ENCODE data around the gene THSD7A. TPM values are rescaled to one million over a fixed set of nuclear protein-coding genes. Genes with fewer than 3 reads are reported as not detected.

Gene THSD7A
- total RNA-seq, 1 donor from 2014 or later = 3.5 TPM

GRCh38 chr7:11865671-11866070 is 33.7 kb upstream of the THSD7A start:
- H3K9me3 ChIP-seq (ENCODE audit: insufficient read depth, low read depth, low read length) = peaks cover 4% of the 10 kb centered on the region

DNA sequence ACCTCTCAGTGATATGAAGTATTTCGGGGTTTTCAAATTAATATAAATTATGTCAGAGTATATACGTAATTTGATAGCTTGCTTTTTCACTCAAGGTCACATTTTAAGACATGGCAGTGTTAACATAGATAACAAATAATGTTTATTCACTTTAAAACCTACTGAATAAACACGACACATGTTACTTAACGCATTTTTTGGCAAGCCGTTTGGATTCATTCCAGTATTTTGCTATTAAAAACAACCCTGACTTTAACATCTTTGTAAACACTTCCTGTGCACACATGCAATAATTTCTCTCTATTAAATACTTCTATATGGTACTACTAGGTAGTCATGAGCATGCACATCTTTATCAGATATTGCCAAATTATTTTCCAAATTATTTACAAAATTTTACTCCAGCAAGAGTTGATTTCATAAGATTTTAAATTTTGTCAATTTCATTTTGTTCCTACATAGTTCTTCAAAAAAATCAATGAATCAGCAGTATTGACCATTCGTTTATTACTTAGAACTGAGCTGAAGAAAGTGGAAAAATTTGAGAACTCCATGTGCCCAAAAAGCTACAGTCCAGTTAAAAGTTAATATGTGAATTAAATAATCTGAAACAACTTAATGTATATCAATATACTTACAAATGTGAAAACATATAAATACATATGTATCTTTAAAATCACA is 26.8 kb upstream of the THSD7A start:
- FAIRE-seq = no peak
- Histone ChIP-seq H3K27me3 (ENCODE audit: insufficient read depth, low read length) (no peaks in the 10 kb centered on the region), H3K9ac (ENCODE audit: low read length) (no peak overlapping the region), H3K27ac (ENCODE audit: low read depth, low read length) (no peak overlapping the region), H3K4me2 (ENCODE audit: low read length) (no peak overlapping the region), H2AFZ (ENCODE audit: low read depth, low read length) (no peak overlapping the region), H3K79me2 (ENCODE audit: insufficient read depth, low read length) (no peaks in the 10 kb centered on the region), H3K4me3 (ENCODE audit: insufficient read depth, low read depth, low read length) (no peak overlapping the region), H3K9me3 (ENCODE audit: insufficient read depth, low read depth, low read length) (no peaks in the 10 kb centered on the region), H4K20me1 (ENCODE audit: insufficient read depth, low read length) (no peaks in the 10 kb centered on the region), H3K4me1 (ENCODE audit: insufficient read depth, low read length) (no peaks in the 10 kb centered on the region), H3K36me3 (ENCODE audit: insufficient read depth, low read length) (no peaks in the 10 kb centered on the region)
- Mint-ChIP-seq H3K9me3 (ENCODE audit: unreplicated experiment) (peaks cover 2% of the 10 kb centered on the region), H3K36me3 (ENCODE audit: low read depth, unreplicated experiment) (no peaks in the 10 kb centered on the region), H3K27me3 (ENCODE audit: low read depth, unreplicated experiment) (no peaks in the 10 kb centered on the region), H3K4me3 (ENCODE audit: unreplicated experiment) (no peak overlapping the region), H3K27ac (ENCODE audit: unreplicated experiment) (no peak overlapping the region), H3K4me1 (ENCODE audit: low read depth, unreplicated experiment) (no peaks in the 10 kb centered on the region)
- TF ChIP-seq, protein P1, sequence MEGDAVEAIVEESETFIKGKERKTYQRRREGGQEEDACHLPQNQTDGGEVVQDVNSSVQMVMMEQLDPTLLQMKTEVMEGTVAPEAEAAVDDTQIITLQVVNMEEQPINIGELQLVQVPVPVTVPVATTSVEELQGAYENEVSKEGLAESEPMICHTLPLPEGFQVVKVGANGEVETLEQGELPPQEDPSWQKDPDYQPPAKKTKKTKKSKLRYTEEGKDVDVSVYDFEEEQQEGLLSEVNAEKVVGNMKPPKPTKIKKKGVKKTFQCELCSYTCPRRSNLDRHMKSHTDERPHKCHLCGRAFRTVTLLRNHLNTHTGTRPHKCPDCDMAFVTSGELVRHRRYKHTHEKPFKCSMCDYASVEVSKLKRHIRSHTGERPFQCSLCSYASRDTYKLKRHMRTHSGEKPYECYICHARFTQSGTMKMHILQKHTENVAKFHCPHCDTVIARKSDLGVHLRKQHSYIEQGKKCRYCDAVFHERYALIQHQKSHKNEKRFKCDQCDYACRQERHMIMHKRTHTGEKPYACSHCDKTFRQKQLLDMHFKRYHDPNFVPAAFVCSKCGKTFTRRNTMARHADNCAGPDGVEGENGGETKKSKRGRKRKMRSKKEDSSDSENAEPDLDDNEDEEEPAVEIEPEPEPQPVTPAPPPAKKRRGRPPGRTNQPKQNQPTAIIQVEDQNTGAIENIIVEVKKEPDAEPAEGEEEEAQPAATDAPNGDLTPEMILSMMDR (IDR thresholded peaks at IDR 0.05; ENCODE audit: insufficient read depth, low read depth, low read length) = no peak
- TF ChIP-seq EZH2 (IDR thresholded peaks at IDR 0.05; ENCODE audit: insufficient read depth, low read length) = no peak
- no peak for DNase-seq (ENCODE audit: low read depth)

More at GRCh38 chr7:11865671-11866070, 33.7 kb upstream of the THSD7A start:
- Histone ChIP-seq H3K4me2 (ENCODE audit: low read length) (no peak overlapping the region), H3K27me3 (ENCODE audit: insufficient read depth, low read length) (no peaks in the 10 kb centered on the region), H3K4me3 (ENCODE audit: insufficient read depth, low read depth, low read length) (no peak overlapping the region), H2AFZ (ENCODE audit: low read depth, low read length) (no peak overlapping the region), H3K9ac (ENCODE audit: low read length) (no peak overlapping the region), H4K20me1 (ENCODE audit: insufficient read depth, low read length) (no peaks in the 10 kb centered on the region), H3K4me1 (ENCODE audit: insufficient read depth, low read length) (no peaks in the 10 kb centered on the region), H3K79me2 (ENCODE audit: insufficient read depth, low read length) (no peaks in the 10 kb centered on the region), H3K36me3 (ENCODE audit: insufficient read depth, low read length) (no peaks in the 10 kb centered on the region), H3K27ac (ENCODE audit: low read depth, low read length) (no peak overlapping the region)
- no peak overlapping the region for H3K27ac Mint-ChIP-seq (ENCODE audit: unreplicated experiment)
- DNase-seq (ENCODE audit: low read depth) (no peak), FAIRE-seq (no peak)
- no peaks in the 10 kb centered on the region for H3K36me3 Mint-ChIP-seq (ENCODE audit: low read depth, unreplicated experiment)
- no peaks in the 10 kb centered on the region for H3K27me3 Mint-ChIP-seq (ENCODE audit: low read depth, unreplicated experiment)
- no peaks in the 10 kb centered on the region for H3K4me1 Mint-ChIP-seq (ENCODE audit: low read depth, unreplicated experiment)
- no peak for TF ChIP-seq EZH2 (IDR thresholded peaks at IDR 0.05; ENCODE audit: insufficient read depth, low read length)
- TF ChIP-seq, protein P1 (IDR thresholded peaks at IDR 0.05; ENCODE audit: insufficient read depth, low read depth, low read length) = no peak
- no peak overlapping the region for H3K4me3 Mint-ChIP-seq (ENCODE audit: unreplicated experiment)
- peaks cover 18% of the 10 kb centered on the region for H3K9me3 Mint-ChIP-seq (ENCODE audit: unreplicated experiment)

GRCh38 chr7:11858026-11858425 is 26.0 kb upstream of the THSD7A start:
- no peak overlapping the region for H3K4me3 ChIP-seq (ENCODE audit: insufficient read depth, low read depth, low read length)
- peaks cover 2% of the 10 kb centered on the region for H3K9me3 Mint-ChIP-seq (ENCODE audit: unreplicated experiment)
- no peaks in the 10 kb centered on the region for H3K27me3 Mint-ChIP-seq (ENCODE audit: low read depth, unreplicated experiment)
- no peak for FAIRE-seq
- H3K36me3 ChIP-seq (ENCODE audit: insufficient read depth, low read length) = no peaks in the 10 kb centered on the region
- no peaks in the 10 kb centered on the region for H3K36me3 Mint-ChIP-seq (ENCODE audit: low read depth, unreplicated experiment)
- no peak for DNase-seq (ENCODE audit: low read depth)
- no peaks in the 10 kb centered on the region for H3K9me3 ChIP-seq (ENCODE audit: insufficient read depth, low read depth, low read length)
- H3K4me1 ChIP-seq (ENCODE audit: insufficient read depth, low read length) = no peaks in the 10 kb centered on the region
- H3K27ac ChIP-seq (ENCODE audit: low read depth, low read length) = no peak overlapping the region
- no peak overlapping the region for H3K4me3 Mint-ChIP-seq (ENCODE audit: unreplicated experiment)
- no peaks in the 10 kb centered on the region for H3K27me3 ChIP-seq (ENCODE audit: insufficient read depth, low read length)
- no peaks in the 10 kb centered on the region for H3K79me2 ChIP-seq (ENCODE audit: insufficient read depth, low read length)
- no peaks in the 10 kb centered on the region for H3K4me1 Mint-ChIP-seq (ENCODE audit: low read depth, unreplicated experiment)
- H3K9ac ChIP-seq (ENCODE audit: low read length) = no peak overlapping the region
- no peak overlapping the region for H2AFZ ChIP-seq (ENCODE audit: low read depth, low read length)
- H3K27ac Mint-ChIP-seq (ENCODE audit: unreplicated experiment) = no peak overlapping the region
- TF ChIP-seq, protein P1 (IDR thresholded peaks at IDR 0.05; ENCODE audit: insufficient read depth, low read depth, low read length) = no peak
- no peak for TF ChIP-seq EZH2 (IDR thresholded peaks at IDR 0.05; ENCODE audit: insufficient read depth, low read length)
- no peak overlapping the region for H3K4me2 ChIP-seq (ENCODE audit: low read length)
- no peaks in the 10 kb centered on the region for H4K20me1 ChIP-seq (ENCODE audit: insufficient read depth, low read length)
